ENCODE results near the gene POU2F3.

- TF ChIP-seq CTCF (IDR thresholded peaks at IDR 0.05; ENCODE audit: poor library complexity) = no peak
- TF ChIP-seq EZH2 (IDR thresholded peaks at IDR 0.05; ENCODE audit: borderline replicate concordance) = no peak
- no peak for TF ChIP-seq EZH2phosphoT487 (IDR thresholded peaks at IDR 0.05; ENCODE audit: low read depth, severe bottlenecking, unreplicated experiment)
These were observed 102.3 kb downstream of the POU2F3 start for GRCh38 chr11:120342226-120342625.
